Measurements from ENCODE around the gene DIS3L2.

- TF ChIP-seq POLR2A (IDR thresholded peaks at IDR 0.05) (no peak), CTCF (IDR thresholded peaks at IDR 0.05) (no peak)
These were observed 96.8 kb downstream of the DIS3L2 start for GRCh38 chr2:232058063-232058877.
